Measurements from ENCODE around the gene TRNP1. TPM values are rescaled to one million over a fixed set of nuclear protein-coding genes. Genes with fewer than 3 reads are reported as not detected.

The TRNP1 gene
- total RNA-seq, 2 experiments from 2014 or later = 0.62 to 0.69 TPM

DNA sequence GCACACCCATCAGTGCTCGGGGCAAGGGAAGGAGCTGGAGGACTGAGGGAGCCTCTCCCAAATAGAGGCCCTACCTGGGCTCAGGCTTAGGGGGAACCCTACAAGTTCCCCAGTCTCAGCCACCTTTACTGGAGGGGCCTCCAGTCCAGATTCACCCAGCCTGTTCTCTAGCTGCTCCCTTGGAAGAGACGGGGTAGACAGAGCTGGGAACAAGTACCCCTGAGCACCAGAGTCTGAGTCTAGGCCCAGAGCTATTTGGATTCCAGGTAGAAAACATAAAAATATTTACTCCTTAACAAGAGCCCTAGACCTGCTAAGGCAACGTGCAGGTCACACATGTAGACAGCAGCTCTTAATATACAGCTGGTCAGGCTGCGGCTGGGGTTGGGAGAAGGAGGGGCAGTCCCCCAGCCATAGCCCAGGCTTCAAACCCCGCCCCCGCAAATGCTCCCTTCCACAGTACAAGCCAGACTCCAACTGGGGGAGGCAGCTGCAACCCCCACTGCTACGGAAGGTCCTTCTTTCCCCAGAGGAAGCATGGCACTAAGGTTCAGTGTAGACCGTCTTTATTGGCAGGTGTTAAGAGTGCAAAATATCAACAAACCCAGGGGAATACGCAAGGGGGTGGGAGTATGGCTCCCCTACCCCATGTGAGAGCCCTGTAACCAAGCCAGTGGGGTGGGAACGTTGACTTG, 11.1 kb downstream of the TRNP1 start:
- intact Hi-C loops (cut with DNase I, micrococcal nuclease) = no loop called here

DNA sequence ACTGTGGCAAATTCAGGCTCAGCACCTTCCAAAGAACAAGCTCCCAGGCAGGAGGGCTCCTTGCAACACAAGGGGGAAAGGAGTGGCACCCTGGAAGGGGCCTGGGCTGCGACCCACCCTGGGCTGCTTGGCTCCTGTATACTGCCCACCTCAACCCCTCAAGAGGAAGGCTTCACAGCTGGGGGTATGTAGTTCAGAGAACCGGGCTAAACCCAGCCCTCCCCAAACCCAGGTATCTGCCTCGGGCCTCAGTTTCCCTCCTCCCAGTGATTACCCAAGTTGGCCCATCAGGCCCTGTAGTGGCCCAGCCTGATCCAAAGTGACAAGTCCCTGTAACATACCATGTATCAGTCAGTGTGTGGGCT, 11.7 kb downstream of the TRNP1 start:
- Mint-ChIP-seq H3K27ac (no peak overlapping the region), H3K4me3 (no peak overlapping the region), H3K9me3 (ENCODE audit: low read depth) (no peaks in the 10 kb centered on the region), H3K36me3 (ENCODE audit: low read depth) (no peaks in the 10 kb centered on the region), H3K4me1 (no peaks in the 10 kb centered on the region), H3K27me3 (peaks cover 3% of the 10 kb centered on the region)
- DNase-seq = no peak
- CTCF ChIA-PET = interaction anchor here (0.7 kb wide), 1 partner anchor 580 kb away, joined by 3 read pairs; no protein-coding TSS in a partner anchor
- intact Hi-C loops (cut with DNase I, micrococcal nuclease) = no loop called here
- POLR2A ChIA-PET = no interaction called here
- ATAC-seq = no peak

More for the DNA sequence above, 11.1 kb downstream of the TRNP1 start:
- CTCF ChIA-PET = interaction anchor here (0.6 to 0.7 kb wide), 4 partner anchors 44 to 579 kb away, joined by 3 read pairs; partner anchors contain the start of gene KDF1
- H3K4me3 Mint-ChIP-seq = no peak overlapping the region
- POLR2A ChIA-PET = no interaction called here
- no peak overlapping the region for H3K27ac Mint-ChIP-seq
- no peaks in the 10 kb centered on the region for H3K9me3 Mint-ChIP-seq (ENCODE audit: low read depth)
- no peaks in the 10 kb centered on the region for H3K36me3 Mint-ChIP-seq (ENCODE audit: low read depth)
- no peak for ATAC-seq
- H3K27me3 Mint-ChIP-seq = peaks cover 3% of the 10 kb centered on the region
- H3K4me1 Mint-ChIP-seq = no peaks in the 10 kb centered on the region
- no peak for DNase-seq

DNA sequence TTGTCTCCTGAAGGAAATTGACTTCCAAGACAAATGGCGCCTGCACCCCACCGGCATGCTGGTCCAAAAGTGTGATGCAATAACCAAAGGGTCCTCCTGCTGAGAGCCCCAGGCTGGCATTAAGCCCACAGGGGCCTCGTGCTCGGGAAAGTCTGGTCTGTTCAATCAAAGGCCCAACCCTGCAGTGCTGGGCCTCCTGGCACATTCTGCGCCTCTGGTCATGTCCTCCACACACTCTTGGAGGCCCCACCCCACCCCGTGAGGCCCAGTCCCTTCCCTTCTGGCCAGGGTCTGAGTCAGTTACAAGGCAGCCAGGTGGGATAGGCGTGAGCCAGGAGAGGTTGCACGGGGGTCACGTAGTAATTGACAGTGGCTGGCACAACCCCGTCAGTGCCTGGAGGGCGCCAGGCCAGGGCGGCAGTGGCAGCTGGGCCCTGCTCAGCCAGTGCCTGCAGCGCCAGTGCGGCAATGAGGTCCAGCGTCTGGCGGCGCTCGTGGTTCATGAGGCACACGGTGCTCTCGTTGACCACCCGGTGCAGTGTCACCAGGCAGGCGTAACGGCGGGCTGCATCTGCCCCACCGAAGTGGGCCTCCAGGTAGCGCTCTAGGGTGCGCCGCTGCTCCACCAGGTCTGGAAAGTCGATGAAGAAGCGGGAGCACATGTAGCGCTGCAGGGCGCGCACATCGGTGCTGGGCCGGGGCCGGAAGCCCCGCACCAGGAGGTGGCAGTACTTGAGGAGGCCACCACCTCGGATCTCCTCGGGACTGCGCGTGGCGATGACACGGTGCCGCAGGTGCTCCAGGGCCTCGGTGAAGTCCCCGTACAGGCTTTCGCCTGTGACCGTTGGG, 12.4 kb downstream of the TRNP1 start:
- Mint-ChIP-seq H3K27me3 (peaks cover 8% of the 10 kb centered on the region), H3K36me3 (ENCODE audit: low read depth) (no peaks in the 10 kb centered on the region), H3K4me1 (no peaks in the 10 kb centered on the region), H3K9me3 (ENCODE audit: low read depth) (no peaks in the 10 kb centered on the region), H3K4me3 (no peak overlapping the region), H3K27ac (no peak overlapping the region)
- intact Hi-C loops (cut with DNase I, micrococcal nuclease) = no loop called here
- ATAC-seq (no peak), DNase-seq (no peak)
- CTCF ChIA-PET = no interaction called here
- POLR2A ChIA-PET = no interaction called here

DNA sequence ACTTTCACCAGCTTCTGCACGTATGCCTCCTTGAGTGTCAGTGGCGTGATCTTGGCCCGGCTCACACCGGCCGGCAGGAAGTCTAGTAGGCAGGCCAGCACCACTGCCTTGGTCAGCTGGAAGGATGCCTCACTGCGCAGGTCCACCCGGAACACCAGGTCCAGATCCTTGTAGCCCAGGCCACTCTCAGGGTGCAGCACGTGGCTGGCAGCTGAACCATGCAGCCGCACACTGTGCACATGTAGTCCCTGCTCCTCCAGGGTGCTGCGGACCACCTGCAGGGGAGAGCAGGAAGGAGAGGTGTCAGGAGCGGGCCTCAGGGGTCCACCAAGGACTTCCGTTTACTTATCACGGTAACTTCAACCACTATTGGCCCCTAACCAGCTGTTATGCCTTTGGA, 13.2 kb downstream of the TRNP1 start:
- CTCF ChIA-PET = interaction anchor here (0.6 kb wide), 1 partner anchor 10 kb away, joined by 3 read pairs; no protein-coding TSS in a partner anchor
- Mint-ChIP-seq H3K27me3 (peaks cover 12% of the 10 kb centered on the region), H3K27ac (no peak overlapping the region), H3K36me3 (ENCODE audit: low read depth) (no peaks in the 10 kb centered on the region), H3K9me3 (ENCODE audit: low read depth) (no peaks in the 10 kb centered on the region), H3K4me3 (no peak overlapping the region), H3K4me1 (no peaks in the 10 kb centered on the region)
- ATAC-seq = no peak
- no peak for DNase-seq
- POLR2A ChIA-PET = interaction anchor here (0.6 kb wide), 2 partner anchors 699 to 1300 kb away, joined by 3 to 5 read pairs; no protein-coding TSS in a partner anchor
- intact Hi-C loops (cut with DNase I, micrococcal nuclease) = no loop called here

DNA sequence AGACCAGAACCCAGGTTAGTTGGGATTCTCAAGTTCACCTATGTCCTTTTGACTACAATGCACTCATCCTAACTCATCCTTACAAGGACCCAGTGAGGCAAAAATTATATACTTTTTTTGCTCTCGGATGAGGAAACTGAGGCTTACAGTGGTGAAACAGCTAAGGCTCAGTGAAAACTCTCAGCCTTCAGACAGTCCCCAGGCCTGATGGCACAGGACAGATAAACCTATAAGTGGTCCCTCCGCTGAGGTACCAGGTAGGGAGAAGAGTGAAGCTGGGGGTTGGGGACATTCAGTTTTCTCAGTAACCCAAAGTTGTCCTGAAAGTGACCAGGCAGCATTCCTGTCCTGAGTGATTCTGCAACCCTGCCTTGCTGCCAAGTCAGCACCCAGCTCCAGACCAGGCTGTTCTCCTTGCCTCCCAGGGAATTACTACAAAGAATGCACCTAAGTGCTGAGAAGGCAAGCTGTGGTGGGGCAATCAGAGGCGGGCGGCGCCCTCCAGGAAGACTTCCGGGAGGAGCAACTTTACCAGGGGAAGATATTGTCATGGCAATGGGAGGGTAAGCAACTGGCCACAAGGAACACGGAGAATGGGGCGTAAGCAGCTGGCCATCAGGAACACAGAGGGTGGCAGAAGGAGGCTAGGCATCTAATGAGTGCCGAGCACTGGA, 14.6 kb downstream of the TRNP1 start:
- CTCF ChIA-PET = interaction anchor here (0.7 kb wide), 2 partner anchors 104 to 144 kb away, joined by 3 to 6 read pairs; no protein-coding TSS in a partner anchor
- no peak overlapping the region for H3K4me3 Mint-ChIP-seq
- POLR2A ChIA-PET = no interaction called here
- H3K27ac Mint-ChIP-seq = no peak overlapping the region
- DNase-seq (no peak), ATAC-seq (no peak)
- no peaks in the 10 kb centered on the region for H3K9me3 Mint-ChIP-seq (ENCODE audit: low read depth)
- intact Hi-C loops (cut with DNase I, micrococcal nuclease) = no loop called here
- H3K36me3 Mint-ChIP-seq (ENCODE audit: low read depth) = no peaks in the 10 kb centered on the region
- H3K27me3 Mint-ChIP-seq = peaks cover 21% of the 10 kb centered on the region
- peaks cover 4% of the 10 kb centered on the region for H3K4me1 Mint-ChIP-seq

DNA sequence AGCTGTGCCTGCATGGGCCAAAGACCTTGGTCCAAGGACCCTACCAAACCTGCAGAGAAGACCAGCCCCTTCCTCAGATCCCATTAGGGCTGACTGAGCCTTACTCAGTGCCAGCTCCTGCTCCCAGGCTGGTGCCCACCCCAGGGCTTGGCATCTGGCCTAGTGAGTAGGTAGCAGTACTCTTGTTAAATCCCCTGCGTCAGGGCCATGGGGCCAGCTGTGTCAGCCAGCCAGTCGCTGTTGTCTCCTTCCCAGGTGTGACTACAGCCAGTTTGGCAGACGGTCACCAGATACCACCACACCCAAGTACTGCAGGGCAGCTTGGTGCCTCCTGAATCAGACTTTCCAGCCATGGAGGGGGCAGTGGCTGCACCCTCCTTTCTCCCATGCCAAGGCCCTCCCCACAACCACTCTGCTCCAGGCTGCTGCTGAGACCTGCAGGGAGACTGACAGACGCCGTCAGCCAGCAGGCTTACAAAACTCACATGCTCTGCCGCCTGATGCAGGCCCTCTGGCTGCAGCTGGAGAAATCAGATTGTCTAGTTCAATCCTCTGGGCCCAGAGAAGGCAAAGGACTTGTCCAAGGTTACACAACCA, 16.2 kb downstream of the TRNP1 start:
- peaks cover 4% of the 10 kb centered on the region for H3K4me1 Mint-ChIP-seq
- CTCF ChIA-PET = interaction anchor here (1.0 kb wide), 2 partner anchors 11 to 13 kb away, joined by 3 to 4 read pairs; no protein-coding TSS in a partner anchor
- no peak for DNase-seq
- POLR2A ChIA-PET = no interaction called here
- peaks cover 23% of the 10 kb centered on the region for H3K27me3 Mint-ChIP-seq
- H3K27ac Mint-ChIP-seq = no peak overlapping the region
- ATAC-seq = no peak
- intact Hi-C loops (cut with DNase I, micrococcal nuclease) = no loop called here
- no peaks in the 10 kb centered on the region for H3K9me3 Mint-ChIP-seq (ENCODE audit: low read depth)
- no peaks in the 10 kb centered on the region for H3K36me3 Mint-ChIP-seq (ENCODE audit: low read depth)
- H3K4me3 Mint-ChIP-seq = no peak overlapping the region

DNA sequence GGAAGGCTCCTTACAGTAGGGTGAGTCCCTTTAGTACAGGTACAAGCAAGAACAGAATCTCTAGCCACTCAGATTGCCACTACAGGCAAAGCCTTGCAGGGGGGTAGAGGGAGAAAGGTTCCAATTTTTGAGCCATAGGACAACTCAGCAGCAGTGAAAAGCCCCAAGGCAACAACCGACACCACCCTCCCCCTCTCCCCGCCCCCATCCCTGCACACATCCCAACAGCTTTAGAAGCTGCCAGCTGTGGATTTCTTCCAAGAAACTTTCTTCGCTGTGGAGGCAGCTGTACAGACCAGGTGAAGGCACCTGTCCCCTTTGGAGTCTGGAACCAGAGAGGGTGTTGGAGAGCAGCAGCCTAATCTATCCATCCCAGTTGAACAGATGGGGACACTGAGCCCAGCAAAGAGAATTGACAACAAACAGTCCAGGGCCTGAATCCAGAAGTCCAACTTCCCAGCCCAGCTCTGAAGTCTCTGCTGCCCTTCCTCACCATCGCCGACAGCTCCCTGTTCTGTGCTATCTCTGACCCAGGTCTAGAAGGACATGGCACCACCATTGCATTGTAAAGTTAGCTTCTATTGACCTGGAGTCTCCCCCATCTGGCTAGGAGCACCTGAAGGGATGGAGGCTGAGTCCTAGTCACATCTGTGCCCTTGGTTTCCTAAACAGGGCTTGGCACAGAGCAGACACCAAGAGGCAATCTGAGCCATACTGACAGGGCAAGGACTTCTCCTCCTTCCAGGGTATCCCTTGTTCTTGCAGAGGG, 16.9 kb downstream of the TRNP1 start:
- H3K27me3 Mint-ChIP-seq = peaks cover 23% of the 10 kb centered on the region
- ChIA-PET POLR2A (no interaction called here), CTCF (no interaction called here)
- intact Hi-C loops (cut with DNase I, micrococcal nuclease) = no loop called here
- H3K9me3 Mint-ChIP-seq (ENCODE audit: low read depth) = no peaks in the 10 kb centered on the region
- H3K4me3 Mint-ChIP-seq = no peak overlapping the region
- DNase-seq = no peak
- H3K4me1 Mint-ChIP-seq = peaks cover 4% of the 10 kb centered on the region
- no peak overlapping the region for H3K27ac Mint-ChIP-seq
- no peaks in the 10 kb centered on the region for H3K36me3 Mint-ChIP-seq (ENCODE audit: low read depth)
- no peak for ATAC-seq

DNA sequence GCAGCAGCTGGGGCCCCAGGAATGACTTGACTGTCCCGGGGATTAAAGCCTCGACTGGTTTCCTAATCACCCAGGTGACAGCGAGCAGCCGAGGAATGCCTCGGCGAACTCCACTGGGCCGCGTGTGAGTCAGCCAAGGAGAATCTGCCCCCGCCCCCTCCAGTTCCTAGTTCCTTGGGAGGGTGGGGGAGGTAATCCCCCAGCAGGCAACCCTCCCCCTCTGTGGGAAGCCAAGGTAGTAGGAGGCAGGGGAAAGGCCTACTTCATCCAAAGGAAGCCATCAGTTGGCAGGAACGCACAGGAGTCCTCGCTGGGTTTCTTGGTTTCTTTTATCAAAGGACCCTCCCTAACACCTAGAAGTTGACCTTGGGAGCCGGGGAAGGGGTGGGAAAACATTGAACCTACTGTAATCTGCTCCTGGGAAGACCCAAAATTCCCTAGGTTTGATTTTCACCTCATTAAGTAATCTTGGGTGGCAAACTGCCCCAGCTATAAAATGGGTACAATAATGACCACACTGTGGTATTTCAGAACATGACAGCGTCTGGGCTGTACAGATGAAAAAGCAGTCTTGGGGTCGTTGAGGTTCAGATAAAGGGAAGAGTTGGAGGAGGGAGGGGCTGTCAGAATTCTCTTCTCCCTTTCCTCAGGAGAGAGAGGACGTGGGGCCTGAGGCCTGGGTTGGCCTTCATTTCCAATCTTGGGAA, 17.7 kb downstream of the TRNP1 start:
- DNase-seq = no peak
- ChIA-PET CTCF (no interaction called here), POLR2A (no interaction called here)
- Mint-ChIP-seq H3K4me1 (peaks cover 4% of the 10 kb centered on the region), H3K4me3 (no peak overlapping the region), H3K36me3 (ENCODE audit: low read depth) (no peaks in the 10 kb centered on the region), H3K27me3 (peaks cover 23% of the 10 kb centered on the region), H3K27ac (no peak overlapping the region), H3K9me3 (ENCODE audit: low read depth) (no peaks in the 10 kb centered on the region)
- intact Hi-C loops (cut with DNase I, micrococcal nuclease) = no loop called here
- no peak for ATAC-seq

DNA sequence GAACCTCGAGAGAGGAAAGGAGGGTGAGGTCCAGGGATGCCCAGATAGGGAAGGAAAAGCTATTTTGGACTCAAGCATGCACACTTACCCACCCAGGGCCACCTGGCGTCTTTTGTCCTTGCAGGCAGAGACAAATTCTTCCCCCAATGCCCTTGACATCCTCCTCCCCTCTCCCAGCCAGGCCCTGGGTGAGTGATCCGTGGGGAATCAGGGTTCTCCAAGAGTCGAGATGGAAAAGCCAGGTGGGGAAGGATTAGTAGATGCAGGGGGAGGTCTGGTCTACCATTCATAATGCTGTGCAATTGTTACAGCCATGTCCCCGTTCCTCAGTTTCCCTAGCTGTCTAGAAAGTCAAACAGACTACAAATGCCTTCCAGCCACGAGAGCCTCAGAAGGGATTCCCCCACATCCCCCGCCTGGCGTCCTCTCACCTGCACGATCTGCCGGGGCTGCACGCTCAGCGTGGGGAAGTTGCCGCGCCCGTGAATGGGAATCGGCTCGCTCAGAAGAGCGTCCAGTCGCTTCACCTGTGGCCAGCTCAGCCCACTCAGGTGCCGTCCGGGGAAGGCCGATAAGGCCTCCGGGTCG, 18.6 kb downstream of the TRNP1 start:
- H3K27ac Mint-ChIP-seq = no peak overlapping the region
- H3K4me3 Mint-ChIP-seq = no peak overlapping the region
- no peaks in the 10 kb centered on the region for H3K36me3 Mint-ChIP-seq (ENCODE audit: low read depth)
- no peaks in the 10 kb centered on the region for H3K9me3 Mint-ChIP-seq (ENCODE audit: low read depth)
- no peak for DNase-seq
- ChIA-PET POLR2A (no interaction called here), CTCF (interaction anchor here (0.6 to 0.9 kb wide), 2 partner anchors 26 to 595 kb away, joined by 3 to 4 read pairs; no protein-coding TSS in a partner anchor)
- intact Hi-C loops (cut with DNase I, micrococcal nuclease) = loop anchor here in 1 of 2 experiments (1.0 kb wide), 1 partner anchor 14 kb away; no protein-coding TSS in a partner anchor
- no peak for ATAC-seq
- peaks cover 23% of the 10 kb centered on the region for H3K27me3 Mint-ChIP-seq
- H3K4me1 Mint-ChIP-seq = peaks cover 4% of the 10 kb centered on the region

DNA sequence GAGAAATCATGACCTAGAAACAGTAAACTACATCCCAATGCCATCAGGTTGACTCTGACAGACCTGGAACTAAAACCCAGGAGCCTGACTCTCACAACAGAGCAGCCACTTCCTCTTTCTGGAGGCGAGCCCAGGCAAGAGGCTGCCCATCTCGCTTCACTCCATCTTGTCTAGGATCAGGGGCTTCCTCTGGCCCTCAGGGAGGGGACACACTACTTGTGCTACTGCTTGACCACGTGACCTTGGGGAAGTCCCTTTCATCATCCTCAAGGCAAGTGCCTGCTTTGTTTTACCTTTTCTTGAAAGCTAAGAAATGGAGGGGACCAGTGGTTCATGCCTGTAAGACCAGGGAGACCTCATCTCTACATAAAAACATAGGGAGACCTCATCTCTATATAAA, 21.8 kb downstream of the TRNP1 start:
- Mint-ChIP-seq H3K27ac (no peak overlapping the region), H3K4me1 (peaks cover 4% of the 10 kb centered on the region), H3K27me3 (peaks cover 20% of the 10 kb centered on the region), H3K4me3 (no peak overlapping the region), H3K36me3 (ENCODE audit: low read depth) (no peaks in the 10 kb centered on the region), H3K9me3 (ENCODE audit: low read depth) (no peaks in the 10 kb centered on the region)
- intact Hi-C loops (cut with DNase I, micrococcal nuclease) = no loop called here
- DNase-seq (no peak), ATAC-seq (no peak)
- ChIA-PET CTCF (interaction anchor here (0.6 to 0.8 kb wide), 2 partner anchors 31 to 280 kb away, joined by 3 read pairs; no protein-coding TSS in a partner anchor), POLR2A (no interaction called here)
